Mesendoderm (in vitro differentiated cells): ENCODE results near the gene KRTAP10-12.

Source experiments
- DNase-seq: peaks from one replicate; pipeline ENCODE4 v3.0.0; 2013
- H2AK5ac ChIP-seq: 2 replicates; pipeline ENCODE4 v1.6.1; 2013; ENCODE audit warnings: low read length, inconsistent platforms
- H2BK120ac ChIP-seq: 2 replicates; pipeline ENCODE4 v1.6.1; 2013; ENCODE audit warnings: low read depth, mild to moderate bottlenecking, low read length, moderate library complexity, mixed read lengths
- H2BK15ac ChIP-seq: replicated peaks from 2 replicates; pipeline ENCODE4 v1.6.1; 2013; ENCODE audit warnings: low read depth, mild to moderate bottlenecking, moderate library complexity
- H2BK5ac ChIP-seq: 2 replicates; pipeline ENCODE4 v1.6.1; 2013; ENCODE audit warnings: low read length, inconsistent platforms
- H3K18ac ChIP-seq: 2 replicates; pipeline ENCODE4 v1.6.1; 2013; ENCODE audit warnings: mild to moderate bottlenecking, low read length, mixed read lengths
- H3K23ac ChIP-seq: one replicate; pipeline ENCODE4 v1.6.1; 2013; ENCODE audit warnings: low read length
- H3K27ac ChIP-seq: 2 replicates; pipeline ENCODE4 v1.5.1; 2013; ENCODE audit warnings: low read depth, mild to moderate bottlenecking, inconsistent platforms, low read length, moderate library complexity
- H3K27me3 ChIP-seq: 2 replicates; pipeline ENCODE4 v1.6.1; 2013; ENCODE audit warnings: low read length, control low read depth, mild to moderate bottlenecking, inconsistent platforms; ENCODE audit not compliant: insufficient read depth, poor library complexity
- H3K36me3 ChIP-seq: 2 replicates; pipeline ENCODE4 v1.6.1; 2013; ENCODE audit warnings: low read length, inconsistent platforms; ENCODE audit not compliant: control insufficient read depth, insufficient read depth
- H3K4ac ChIP-seq: one replicate; pipeline ENCODE4 v1.6.1; 2013; ENCODE audit warnings: low read depth, mild to moderate bottlenecking, low read length, moderate library complexity
- H3K4me1 ChIP-seq: 2 replicates; pipeline ENCODE4 v1.6.1; 2013; ENCODE audit warnings: low read depth, low read length, inconsistent platforms; ENCODE audit not compliant: control insufficient read depth
- H3K4me2 ChIP-seq: 2 replicates; pipeline ENCODE4 v1.6.1; 2013; ENCODE audit warnings: low read length
- H3K4me3 ChIP-seq: 2 replicates; pipeline ENCODE4 v1.5.1; 2013; ENCODE audit warnings: mild to moderate bottlenecking, low read length
- H3K56ac ChIP-seq: one replicate; pipeline ENCODE4 v1.6.1; 2013; ENCODE audit warnings: low read length
- H3K79me1 ChIP-seq: 2 replicates; pipeline ENCODE4 v1.6.1; 2013; ENCODE audit warnings: low read length, inconsistent platforms
- H3K79me2 ChIP-seq: 2 replicates; pipeline ENCODE4 v1.6.1; 2013; ENCODE audit warnings: mild to moderate bottlenecking, low read length; ENCODE audit not compliant: control insufficient read depth, insufficient read depth
- H3K9ac ChIP-seq: 2 replicates; pipeline ENCODE4 v1.6.1; 2013; ENCODE audit warnings: low read length, inconsistent platforms
- H4K5ac ChIP-seq: one replicate; pipeline ENCODE4 v1.6.1; 2013; ENCODE audit warnings: low read length
- H4K8ac ChIP-seq: one replicate; pipeline ENCODE4 v1.6.1; 2013; ENCODE audit warnings: low read depth, mild to moderate bottlenecking, control low read depth, low read length, moderate library complexity
- WGBS: extraction: QIAGEN DNeasy Blood & Tissue Kit; methylation state at CpG from one replicate; pipeline ENCODE4 v1.1.7; 2013; ENCODE audit warnings: low lambda C conversion rate, missing lambda C conversion rate; ENCODE audit not compliant: insufficient coverage; ENCODE audit errors: extremely low coverage; 5-methylcytosine and 5-hydroxymethylcytosine counted together

KRTAP10-12 gene

DNA sequence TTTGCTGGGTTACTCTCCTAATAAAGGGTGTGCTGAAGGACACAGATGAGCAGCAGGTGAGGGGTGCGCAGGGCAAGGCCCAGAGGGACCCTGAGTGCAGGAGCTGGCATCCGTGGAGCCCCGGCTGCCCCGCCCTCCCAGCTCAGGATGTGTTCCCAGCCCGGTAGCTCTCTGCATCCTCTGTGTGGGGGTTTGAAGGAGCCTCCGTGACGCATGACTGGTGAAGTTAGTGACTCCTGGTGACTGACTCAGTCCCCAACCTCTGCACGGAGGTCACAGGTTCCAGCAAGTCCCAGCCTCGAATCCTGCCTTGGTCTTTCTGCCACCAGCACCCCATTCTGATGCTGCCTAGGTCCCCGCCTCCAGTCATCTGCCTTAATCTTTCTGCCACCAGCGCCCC lies 36.0 kb downstream of the KRTAP10-12 start:
- Histone ChIP-seq H3K18ac (no peak overlapping the region), H3K79me1 (no peaks in the 10 kb centered on the region), H4K8ac (no peak overlapping the region), H2BK120ac (no peak overlapping the region), H2BK5ac (no peak overlapping the region), H2AK5ac (no peak overlapping the region), H3K23ac (no peak overlapping the region), H3K9ac (no peak overlapping the region), H3K4me1 (no peaks in the 10 kb centered on the region), H4K5ac (no peak overlapping the region), H2BK15ac (no peak overlapping the region), H3K27ac (no peak overlapping the region), H3K27me3 (no peaks in the 10 kb centered on the region), H3K36me3 (no peaks in the 10 kb centered on the region), H3K56ac (no peak overlapping the region), H3K79me2 (no peaks in the 10 kb centered on the region), H3K4me3 (no peak overlapping the region), H3K4me2 (no peak overlapping the region), H3K4ac (no peak overlapping the region)
- WGBS: no CpG with 5 or more reads among the region's 11 CpGs
- DNase-seq: no peak

DNA sequence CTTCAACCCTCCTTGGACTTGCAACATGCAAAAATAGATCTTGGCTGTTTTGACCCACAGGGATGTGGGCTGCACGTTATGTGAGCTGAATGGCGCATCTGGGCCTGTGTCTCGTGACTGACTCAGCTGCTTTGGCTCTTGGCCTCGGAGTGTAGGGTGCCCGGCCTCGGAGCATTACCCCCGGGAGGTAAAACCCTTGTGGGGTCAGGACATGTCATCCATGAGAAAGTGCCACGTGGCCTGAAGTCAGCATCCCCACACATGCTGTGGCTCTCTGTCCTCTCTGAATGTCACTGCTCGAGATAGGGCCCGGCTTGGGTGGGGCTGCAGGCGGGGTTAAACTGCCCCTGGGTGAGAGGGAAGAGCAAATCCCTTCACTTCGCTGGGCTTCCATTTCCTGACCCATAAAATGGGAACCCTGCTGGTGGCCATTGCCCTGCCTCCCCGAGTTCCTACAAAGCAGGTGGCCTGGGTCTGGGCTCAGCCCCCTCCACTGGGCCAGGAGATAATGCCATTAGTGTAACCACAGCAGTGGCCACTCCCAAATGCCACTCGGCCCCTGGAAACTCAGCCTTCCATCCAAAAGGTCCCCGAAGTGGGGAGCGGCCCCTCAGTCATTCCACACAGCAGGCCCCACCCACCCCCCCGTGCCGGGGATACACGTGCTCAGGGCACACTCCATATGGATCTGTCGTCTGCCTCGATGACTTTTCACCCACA lies 37.2 kb downstream of the KRTAP10-12 start:
- H3K56ac ChIP-seq: no peak overlapping the region
- no peak overlapping the region for H4K5ac ChIP-seq
- H2BK120ac ChIP-seq: no peak overlapping the region
- no CpG with 5 or more reads among the region's 21 CpGs for WGBS
- no peak overlapping the region for H3K23ac ChIP-seq
- no peak overlapping the region for H2AK5ac ChIP-seq
- no peak overlapping the region for H2BK15ac ChIP-seq
- no peak overlapping the region for H3K18ac ChIP-seq
- H3K36me3 ChIP-seq: no peaks in the 10 kb centered on the region
- no peak overlapping the region for H3K4ac ChIP-seq
- no peak overlapping the region for H3K4me2 ChIP-seq
- no peak overlapping the region for H2BK5ac ChIP-seq
- H3K9ac ChIP-seq: no peak overlapping the region
- H3K4me1 ChIP-seq: no peaks in the 10 kb centered on the region
- no peaks in the 10 kb centered on the region for H3K27me3 ChIP-seq
- no peaks in the 10 kb centered on the region for H3K79me1 ChIP-seq
- no peak overlapping the region for H3K4me3 ChIP-seq
- no peak overlapping the region for H3K27ac ChIP-seq
- H3K79me2 ChIP-seq: no peaks in the 10 kb centered on the region
- no peak overlapping the region for H4K8ac ChIP-seq
- DNase-seq: no peak

DNA sequence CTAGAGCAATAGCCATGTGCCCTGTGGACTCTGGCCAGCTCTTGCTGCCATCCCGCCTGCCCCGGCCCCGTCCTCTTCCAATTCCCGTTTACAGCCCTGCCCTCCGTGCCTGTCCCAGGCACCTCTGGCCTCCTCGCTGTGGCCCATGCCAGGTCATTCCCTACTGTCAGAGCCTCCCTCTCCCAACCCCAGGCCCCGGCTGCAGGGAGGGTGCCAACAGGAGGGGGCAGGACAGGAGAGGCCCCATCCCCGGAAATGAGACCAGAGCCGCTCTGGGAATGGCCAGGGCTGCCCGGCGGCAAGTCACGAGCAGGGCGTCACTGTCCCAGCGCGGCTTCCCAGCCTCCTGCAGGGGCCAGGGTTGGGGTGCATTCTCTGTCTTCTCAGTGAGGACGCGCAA lies 37.9 kb downstream of the KRTAP10-12 start:
- Histone ChIP-seq H4K8ac (no peak overlapping the region), H3K18ac (no peak overlapping the region), H3K4ac (no peak overlapping the region), H2BK120ac (no peak overlapping the region), H3K79me2 (no peaks in the 10 kb centered on the region), H3K4me2 (no peak overlapping the region), H3K27ac (no peak overlapping the region), H3K9ac (no peak overlapping the region), H3K23ac (no peak overlapping the region), H3K56ac (no peak overlapping the region), H3K36me3 (no peaks in the 10 kb centered on the region), H3K4me1 (no peaks in the 10 kb centered on the region), H3K27me3 (no peaks in the 10 kb centered on the region), H2AK5ac (no peak overlapping the region), H3K4me3 (no peak overlapping the region), H3K79me1 (no peaks in the 10 kb centered on the region), H2BK15ac (no peak overlapping the region), H2BK5ac (no peak overlapping the region), H4K5ac (no peak overlapping the region)
- no peak for DNase-seq
- WGBS: no CpG with 5 or more reads among the region's 17 CpGs

DNA sequence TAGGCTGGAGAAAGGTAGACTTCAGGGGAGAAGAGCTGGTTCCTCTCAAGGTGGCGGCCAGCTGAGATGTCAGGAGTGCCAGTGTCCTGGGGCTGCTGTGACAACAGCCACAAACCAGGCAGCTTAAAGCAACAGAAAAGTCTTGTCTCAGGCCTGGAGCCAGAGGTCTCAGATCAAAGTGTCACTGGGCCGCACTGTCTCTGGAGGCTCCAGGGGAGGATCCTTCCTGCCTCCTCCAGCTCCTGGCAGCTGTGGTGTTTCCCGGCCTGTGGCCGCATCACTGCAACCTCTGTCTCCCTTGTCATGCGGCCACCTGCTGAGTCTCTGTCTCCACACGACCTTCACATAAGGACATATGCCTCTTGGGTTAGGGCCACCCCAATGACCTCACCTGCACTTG lies 38.8 kb downstream of the KRTAP10-12 start:
- DNase-seq: no peak
- Histone ChIP-seq H3K23ac (no peak overlapping the region), H3K56ac (no peak overlapping the region), H4K8ac (no peak overlapping the region), H3K4me2 (no peak overlapping the region), H3K27ac (no peak overlapping the region), H3K18ac (no peak overlapping the region), H2BK15ac (no peak overlapping the region), H3K4ac (no peak overlapping the region), H3K79me1 (no peaks in the 10 kb centered on the region), H3K27me3 (no peaks in the 10 kb centered on the region), H3K79me2 (no peaks in the 10 kb centered on the region), H4K5ac (no peak overlapping the region), H3K4me3 (no peak overlapping the region), H2BK5ac (no peak overlapping the region), H3K4me1 (no peaks in the 10 kb centered on the region), H2AK5ac (no peak overlapping the region), H2BK120ac (no peak overlapping the region), H3K36me3 (no peaks in the 10 kb centered on the region), H3K9ac (no peak overlapping the region)
- WGBS: no CpG with 5 or more reads among the region's 6 CpGs

DNA sequence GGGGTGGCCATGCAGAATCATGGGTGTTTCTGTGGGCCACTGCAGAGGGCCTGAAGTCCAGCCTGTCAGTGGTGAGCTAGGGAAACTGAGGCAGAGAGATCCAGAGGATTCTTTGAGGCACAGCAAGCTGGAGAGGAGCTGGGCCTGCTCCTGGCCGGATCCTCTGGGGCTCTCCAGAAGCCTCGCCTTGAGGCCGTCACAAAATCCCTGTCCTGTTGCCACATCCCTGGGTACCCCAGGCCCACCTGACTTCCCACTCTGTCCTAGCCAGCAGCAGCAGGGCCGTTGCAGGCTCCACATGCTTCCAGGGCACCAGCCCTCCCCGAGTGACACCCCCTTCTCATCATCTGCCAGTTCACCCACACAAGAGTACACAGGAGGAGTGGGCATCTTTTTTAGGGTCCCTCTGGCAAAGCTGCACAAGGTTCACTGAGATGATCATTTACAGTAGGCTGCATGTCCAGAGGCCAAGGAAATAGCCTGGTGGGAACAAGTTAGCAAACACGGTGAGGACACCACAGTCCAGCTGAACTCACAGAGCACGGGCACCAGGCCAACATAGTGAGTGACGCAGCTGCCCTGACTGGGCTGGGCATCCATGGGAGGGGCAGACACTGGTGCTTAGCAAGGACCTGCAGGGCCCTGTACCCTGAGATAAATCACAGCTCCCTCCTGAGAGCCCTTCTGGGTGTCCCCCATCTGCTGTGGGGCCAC lies 39.5 kb downstream of the KRTAP10-12 start:
- no peak overlapping the region for H2BK120ac ChIP-seq
- no peak overlapping the region for H3K4ac ChIP-seq
- H4K5ac ChIP-seq: no peak overlapping the region
- H3K79me1 ChIP-seq: no peaks in the 10 kb centered on the region
- H2BK5ac ChIP-seq: no peak overlapping the region
- no peaks in the 10 kb centered on the region for H3K79me2 ChIP-seq
- no peak overlapping the region for H3K9ac ChIP-seq
- H3K27me3 ChIP-seq: no peaks in the 10 kb centered on the region
- H2BK15ac ChIP-seq: no peak overlapping the region
- H2AK5ac ChIP-seq: no peak overlapping the region
- no peaks in the 10 kb centered on the region for H3K36me3 ChIP-seq
- no peak overlapping the region for H3K4me2 ChIP-seq
- H3K56ac ChIP-seq: no peak overlapping the region
- no peak overlapping the region for H3K23ac ChIP-seq
- H3K27ac ChIP-seq: no peak overlapping the region
- no peak overlapping the region for H4K8ac ChIP-seq
- no peaks in the 10 kb centered on the region for H3K4me1 ChIP-seq
- no peak for DNase-seq
- no peak overlapping the region for H3K4me3 ChIP-seq
- no CpG with 5 or more reads among the region's 8 CpGs for WGBS
- no peak overlapping the region for H3K18ac ChIP-seq
